ENCODE results near the gene TMEM38B.
"Not testable (repeated sequence)": the region's sequence is repeated elsewhere in the genome, so short reads cannot be mapped to it uniquely, and the experiment has no call there.

The TMEM38B gene

DNA sequence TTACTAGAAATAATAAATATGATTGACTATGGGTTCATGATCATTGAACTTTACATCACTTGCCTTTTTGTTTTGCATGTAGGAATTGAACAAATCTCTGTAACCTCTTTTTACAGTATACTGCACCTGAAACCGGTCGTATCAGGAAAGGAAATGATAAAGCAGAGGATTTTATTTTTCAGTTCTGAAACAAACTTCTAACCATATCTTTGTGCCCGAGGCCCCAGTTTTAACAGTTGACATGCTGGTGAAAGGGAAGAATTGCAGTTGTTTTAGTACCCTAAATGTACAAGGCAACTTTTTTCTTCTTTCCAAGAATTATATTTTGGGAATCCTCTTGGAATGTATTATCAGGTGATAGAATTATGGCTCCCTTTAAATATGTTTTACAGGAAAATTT is 27.8 kb downstream of the TMEM38B start:
- no peak for DNase-seq (ENCODE audit: low read depth)

DNA sequence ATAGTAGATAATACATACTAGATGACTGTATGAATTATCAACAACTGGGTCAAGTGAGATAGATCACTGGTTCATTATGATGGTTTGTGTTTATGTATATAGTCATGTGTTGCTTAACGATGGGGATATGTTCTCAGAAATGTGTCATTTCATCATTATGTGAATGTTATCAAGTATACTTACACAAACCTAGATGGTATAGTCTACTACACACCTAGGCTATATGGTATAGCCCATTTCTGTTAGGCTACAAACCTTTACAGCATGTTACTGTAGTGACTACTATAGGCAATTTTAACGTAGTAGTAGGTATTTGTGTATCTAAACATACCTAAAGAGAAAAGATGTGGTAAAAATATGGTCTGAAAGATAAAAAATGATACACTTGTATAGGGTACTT is 31.0 kb downstream of the TMEM38B start:
- DNase-seq (ENCODE audit: low read depth): no peak

DNA sequence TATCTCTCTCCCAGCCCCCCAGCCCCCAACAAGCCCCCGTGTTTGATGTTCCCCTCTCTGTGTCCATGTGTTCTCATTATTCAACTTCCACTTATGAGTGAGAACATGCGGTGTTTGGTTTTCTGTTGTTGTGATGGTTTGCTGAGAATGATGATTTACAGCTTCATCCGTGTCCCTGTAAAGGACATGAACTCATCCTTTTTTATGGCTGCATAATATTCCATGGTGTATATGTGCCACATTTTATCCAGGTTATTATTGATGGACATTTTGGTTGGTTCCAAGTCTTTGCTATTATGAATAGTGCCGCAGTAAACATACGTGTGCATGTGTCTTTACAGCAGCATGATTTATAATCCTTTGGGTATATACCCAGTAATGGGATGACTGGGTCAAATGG is 33.9 kb downstream of the TMEM38B start:
- DNase-seq (ENCODE audit: low read depth): not testable (repeated sequence)

DNA sequence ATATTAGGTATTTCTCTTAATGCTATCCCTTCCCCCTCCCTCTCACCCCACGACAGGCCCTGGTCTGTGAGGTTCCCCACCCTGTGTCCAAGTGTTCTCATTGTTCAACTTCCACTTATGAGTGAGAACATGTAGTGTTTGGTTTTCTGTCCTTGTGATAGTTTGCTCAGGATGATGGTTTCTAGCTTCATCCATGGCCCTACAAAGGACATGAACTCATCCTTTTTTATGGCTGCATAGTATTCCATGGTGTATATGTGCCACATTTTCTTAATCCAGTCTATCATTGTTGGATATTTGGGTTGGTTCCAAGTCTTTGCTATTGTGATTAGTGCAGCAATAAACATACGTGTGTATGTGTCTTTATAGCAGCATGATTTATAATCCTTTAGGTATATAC is 37.1 kb downstream of the TMEM38B start:
- DNase-seq (ENCODE audit: low read depth): not testable (repeated sequence)

DNA sequence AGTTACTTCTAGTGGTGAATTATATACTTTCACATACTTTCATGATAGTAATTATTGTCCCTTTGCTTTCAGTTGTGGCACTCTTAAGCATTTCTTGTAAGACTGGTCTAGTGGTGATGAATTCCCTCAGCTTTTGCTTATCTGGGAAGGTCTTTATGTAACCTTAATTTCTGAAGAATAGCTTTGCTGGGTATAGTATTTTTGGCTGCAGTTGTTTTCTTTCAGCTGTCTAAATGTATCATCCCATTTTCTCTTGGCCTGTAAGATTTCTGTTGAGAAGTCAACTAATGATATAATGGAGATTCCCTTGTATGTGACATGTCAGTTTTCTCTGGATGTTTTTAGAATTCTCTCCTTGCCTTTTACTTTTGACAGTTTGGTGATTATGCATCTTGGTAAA is 41.0 kb downstream of the TMEM38B start:
- DNase-seq (ENCODE audit: low read depth): no peak

DNA sequence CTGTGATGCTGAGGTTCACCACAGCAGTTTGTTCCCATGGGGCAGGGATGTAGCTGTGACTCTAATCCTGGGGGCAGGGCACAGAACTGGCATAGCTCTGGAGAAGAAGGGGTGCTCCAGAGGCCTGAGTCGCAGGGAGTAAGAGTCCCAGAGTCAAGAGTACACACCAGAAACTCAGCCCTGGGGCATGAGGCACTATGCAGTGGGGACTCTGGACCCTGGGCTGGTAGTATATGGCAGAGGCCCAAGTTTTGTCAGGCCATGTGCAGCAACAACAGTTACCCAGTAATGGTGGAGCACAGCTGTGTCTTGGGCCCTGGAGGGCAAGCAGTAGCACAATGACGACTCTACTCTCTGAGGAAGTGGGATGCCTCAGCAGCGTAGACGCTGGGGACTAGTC is 42.9 kb downstream of the TMEM38B start:
- no peak for DNase-seq (ENCODE audit: low read depth)

DNA sequence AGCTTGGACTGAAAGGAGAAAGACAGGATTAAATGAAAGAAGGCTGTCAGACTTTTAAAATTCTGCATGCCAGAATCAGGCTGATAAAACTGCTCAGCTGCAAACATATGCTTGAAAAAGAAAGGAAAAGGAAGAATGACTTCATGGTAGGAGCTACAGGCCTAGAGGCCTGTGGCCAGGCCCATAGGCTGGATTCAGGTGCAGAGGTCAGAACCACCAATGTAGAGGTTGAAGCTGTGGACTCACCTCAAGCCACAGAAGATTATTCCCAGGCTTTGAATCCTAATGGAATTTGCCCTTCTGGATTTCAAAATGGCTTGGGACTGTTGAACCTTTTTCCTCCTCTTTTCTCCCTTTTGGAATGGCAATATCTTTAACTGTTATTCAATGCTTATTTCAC is 47.7 kb downstream of the TMEM38B start:
- DNase-seq (ENCODE audit: low read depth): no peak

DNA sequence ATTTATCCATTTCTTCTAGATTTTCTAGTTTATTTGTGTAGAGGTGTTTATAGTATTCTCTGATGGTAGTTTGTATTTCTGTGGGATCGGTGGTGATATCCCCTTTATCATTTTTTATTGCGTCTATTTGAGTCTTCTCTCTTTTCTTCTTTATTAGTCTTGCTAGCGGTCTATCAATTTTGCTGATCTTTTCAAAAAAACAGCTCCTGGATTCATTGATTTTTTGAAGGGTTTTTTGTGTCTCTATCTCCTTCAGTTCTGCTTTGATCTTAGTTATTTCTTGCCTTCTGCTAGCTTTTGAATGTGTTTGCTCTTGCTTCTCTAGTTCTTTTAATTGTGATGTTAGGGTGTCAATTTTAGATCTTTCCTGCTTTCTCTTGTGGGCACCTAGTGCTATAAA is 53.0 kb downstream of the TMEM38B start:
- not testable (repeated sequence) for DNase-seq (ENCODE audit: low read depth)

DNA sequence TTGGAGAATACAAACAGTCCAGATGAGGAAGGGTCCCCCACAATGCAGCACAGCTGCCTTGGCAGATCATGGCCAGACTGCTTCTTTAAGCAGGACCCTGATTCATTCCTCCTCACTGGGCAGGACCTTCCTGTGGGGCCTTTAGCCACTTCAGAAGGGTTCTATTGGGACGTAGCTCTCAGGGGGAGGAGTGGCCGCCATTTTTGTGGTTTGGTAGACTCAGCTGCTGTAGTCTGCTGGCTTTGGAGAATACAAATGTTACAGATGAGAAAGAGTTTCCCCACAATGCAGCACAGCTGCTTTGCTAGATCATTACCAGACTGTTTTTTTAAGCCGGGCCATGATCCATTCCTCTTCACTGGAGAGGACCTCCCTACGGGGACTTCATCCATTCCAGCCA is 57.4 kb downstream of the TMEM38B start:
- no peak for DNase-seq (ENCODE audit: low read depth)

DNA sequence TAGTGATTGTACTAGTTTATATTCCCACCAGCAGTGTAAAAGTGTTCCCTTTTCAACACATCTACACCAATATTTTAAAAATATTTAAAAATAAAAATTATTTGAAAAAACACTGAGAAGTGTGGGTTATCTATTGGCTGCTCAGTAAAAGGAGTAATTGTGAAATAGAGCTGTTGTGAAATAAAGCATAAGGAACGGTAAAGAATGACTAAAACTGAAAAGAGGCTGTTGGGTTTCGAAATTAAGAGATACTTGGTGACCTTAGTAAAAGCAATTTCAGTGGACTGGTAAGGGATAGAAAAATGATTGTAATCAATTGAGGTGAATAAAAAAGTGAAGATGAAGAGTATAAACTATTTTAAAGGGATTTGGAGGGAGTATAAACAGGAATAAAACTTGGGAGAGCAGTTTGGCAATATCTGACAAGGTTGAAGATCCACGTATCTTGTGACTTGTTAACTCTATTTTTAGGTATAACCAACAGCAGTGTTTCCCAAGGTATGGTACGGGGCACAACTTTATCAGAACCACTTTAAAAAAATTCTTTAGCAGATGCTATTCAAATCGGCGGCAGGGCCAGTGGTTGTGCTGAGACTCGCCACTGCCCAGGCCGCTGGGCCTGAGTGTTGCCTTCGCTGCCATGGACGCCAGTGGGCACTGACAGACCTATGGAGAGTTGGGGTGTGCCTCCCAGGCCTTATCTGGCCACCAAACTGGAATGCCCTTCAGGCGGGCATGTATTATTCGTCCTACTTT is 63.3 kb downstream of the TMEM38B start:
- no peak for DNase-seq (ENCODE audit: low read depth)

DNA sequence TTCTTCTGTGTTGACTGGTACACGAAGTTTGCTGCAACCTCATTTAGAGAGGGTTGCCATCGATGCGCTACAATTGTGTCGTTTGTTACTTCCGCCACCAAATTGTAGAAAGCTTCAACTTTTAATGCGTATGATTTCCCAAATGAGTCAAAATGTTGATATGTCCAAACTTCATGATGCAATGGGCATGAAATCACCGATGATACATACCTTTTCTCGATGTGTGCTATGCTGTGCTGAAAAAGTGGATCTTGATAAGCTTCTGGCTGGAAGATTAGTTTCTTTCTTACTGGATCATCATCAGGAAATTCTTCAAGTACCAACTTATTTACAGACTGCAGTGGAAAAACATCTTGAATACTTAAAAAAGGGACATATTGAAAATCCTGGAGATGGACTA is 65.7 kb downstream of the TMEM38B start:
- DNase-seq (ENCODE audit: low read depth): no peak

DNA sequence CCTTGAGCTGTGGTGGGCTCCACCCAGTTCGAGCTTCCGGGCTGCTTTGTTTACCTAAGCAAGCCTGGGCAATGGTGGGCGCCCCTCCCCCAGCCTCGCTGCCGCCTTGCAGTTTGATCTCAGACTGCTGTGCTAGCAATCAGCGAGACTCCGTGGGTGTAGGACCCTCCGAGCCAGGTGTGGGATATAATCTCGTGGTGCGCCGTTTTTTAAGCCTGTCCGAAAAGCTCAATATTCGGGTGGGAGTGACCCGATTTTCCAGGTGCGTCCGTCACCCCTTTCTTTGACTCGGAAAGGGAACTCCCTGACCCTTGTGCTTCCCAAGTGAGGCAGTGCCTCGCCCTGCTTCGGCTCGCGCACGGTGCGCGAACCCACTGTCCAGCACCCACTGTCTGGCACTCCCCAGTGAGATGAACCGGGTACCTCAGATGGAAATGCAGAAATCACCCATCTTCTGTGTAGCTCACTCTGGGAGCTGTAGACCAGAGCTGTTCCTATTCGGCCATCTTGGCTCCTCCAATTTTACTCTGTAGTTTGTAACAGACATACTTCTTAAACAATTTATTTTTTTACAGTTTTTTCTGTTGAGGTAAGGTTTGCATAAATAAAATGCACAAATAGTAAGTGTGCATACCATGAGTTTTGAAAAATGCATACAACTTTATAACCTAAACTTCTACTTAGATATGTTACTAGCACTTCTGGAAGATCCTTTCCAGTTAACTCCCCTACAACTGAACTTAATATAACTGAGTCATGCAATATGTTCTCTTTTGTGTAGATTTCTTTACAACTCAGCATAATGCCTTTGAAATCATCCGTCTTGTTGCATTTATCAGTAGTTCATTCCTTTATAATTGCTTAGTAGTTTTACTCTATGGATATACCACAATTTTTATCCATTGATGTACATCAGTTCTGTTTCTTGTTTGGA is 88.5 kb downstream of the TMEM38B start:
- DNase-seq (ENCODE audit: low read depth): not testable (repeated sequence)

DNA sequence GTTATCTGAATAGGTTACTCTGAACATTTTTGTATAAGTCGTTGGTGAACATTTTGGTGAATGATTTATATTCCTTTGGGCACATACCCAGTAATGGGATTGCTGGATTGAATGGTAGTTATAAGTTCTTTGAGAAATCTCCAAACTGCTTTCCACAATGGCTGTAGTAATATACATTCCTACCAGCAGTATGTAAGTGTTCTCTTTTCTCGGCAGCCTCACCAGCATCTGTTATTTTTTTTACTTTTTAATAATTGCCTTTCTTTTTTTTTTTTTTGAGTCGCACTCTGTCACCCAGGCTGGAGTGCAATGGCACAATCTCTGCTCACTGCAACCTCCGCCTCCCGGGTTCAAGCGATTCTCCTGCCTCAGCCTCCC is 89.1 kb downstream of the TMEM38B start:
- DNase-seq (ENCODE audit: low read depth): not testable (repeated sequence)

DNA sequence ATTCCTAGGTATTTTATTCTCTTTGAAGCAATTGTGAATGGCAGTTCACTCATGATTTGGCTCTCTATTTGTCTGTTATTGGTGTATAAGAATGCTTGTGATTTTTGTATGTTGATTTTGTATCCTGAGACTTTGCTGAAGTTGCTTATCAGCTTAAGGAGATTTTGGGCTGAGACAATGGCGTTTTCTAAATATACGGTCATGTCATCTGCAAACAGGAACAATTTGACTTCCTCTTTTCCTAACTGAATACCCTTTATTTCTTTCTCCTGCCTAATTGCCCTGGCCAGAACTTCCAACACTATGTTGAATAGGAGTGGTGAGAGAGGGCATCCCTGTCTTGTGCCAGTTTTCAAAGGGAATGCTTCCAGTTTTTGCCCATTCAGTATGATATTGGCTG is 92.5 kb downstream of the TMEM38B start:
- DNase-seq (ENCODE audit: low read depth): not testable (repeated sequence)

DNA sequence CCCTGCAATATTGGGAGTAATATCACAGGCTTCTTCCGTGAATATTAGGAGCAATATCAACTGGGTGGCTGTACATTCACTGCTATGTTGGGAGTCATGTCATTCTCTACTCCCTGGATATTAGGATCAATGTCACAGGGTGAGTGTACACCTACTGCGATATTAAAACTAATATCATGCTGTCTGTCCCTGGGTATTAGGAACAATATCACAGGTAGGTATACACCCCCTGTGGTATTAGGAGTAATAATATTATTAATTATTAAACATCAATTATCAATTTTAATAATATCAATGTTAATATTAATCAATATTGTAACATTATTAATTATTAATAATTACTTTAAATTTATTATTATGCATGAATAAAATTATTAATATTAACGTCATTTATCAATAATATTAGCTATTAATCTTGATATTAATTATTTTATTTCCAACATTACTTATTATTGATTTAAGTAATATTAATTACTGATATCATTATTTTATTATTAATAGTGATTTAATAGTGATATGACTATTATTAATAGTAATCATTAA is 121.9 kb downstream of the TMEM38B start:
- no peak for DNase-seq (ENCODE audit: low read depth)

DNA sequence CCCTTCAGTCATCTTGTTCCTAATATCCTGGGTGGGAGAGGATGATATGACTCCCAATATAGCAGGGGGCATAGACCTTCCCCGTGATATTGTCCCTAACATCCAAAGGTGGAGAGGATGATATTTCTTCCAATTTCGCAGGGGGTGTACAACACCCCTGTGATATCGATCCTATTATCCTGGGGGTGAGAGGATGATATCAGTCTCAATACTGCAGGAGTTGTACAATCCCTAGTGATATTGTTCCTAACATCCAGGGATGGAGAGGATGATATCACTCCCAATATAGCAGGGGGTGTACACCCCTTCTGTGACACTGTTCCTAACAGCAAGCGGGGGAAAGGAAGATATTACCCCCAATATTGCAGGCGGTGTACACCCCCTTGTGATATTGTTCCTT is 122.6 kb downstream of the TMEM38B start:
- no peak for DNase-seq (ENCODE audit: low read depth)

DNA sequence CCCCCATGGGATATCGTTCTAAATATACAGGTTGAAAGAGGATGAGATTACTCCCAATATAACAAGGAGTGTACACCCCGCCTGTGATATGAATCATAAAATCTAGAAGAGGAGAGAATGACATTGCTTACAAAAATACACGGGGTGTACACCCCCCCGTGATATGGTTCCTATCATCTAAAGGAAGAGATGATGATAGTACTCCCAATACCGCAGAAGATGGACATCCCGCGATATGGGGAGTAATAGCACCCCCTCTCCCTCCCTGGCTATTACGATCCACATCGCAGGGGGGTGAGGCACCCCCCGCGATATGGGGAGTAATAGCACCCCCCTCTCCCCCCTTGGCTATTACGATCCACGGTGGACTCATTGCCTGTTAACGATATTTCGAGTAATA is 124.6 kb downstream of the TMEM38B start:
- no peak for DNase-seq (ENCODE audit: low read depth)

DNA sequence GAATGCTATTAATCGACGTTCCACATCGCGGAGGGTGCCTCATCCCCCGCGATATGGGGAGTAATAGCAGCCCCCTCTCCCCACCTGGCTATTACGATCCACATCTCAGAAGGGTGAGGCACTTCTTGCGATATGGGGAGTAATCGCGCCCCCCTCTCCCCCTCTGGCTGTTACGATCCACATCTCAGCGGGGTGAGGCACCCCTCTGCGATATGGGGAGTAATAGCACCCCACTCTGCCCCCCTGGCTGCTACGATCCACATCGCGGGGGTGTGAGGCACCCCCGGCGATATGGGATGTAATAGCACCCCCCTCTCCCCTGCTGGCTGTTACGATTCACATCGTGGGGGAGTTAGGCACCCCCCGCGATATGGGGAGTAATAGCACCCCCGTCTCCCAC is 128.5 kb downstream of the TMEM38B start:
- no peak for DNase-seq (ENCODE audit: low read depth)
